H9 (cell line): ENCODE measurements around the gene NSG1. TPM values are rescaled to one million over a fixed set of nuclear protein-coding genes. Genes with fewer than 3 reads are reported as not detected.

Experiments
- DNase-seq: peaks from one replicate; pipeline ENCODE4 v3.0.0-alpha.2; 2017
- H2AFZ ChIP-seq: one replicate; pipeline ENCODE4 v1.6.1; 2013; ENCODE audit warnings: mild to moderate bottlenecking, low read length, control low read depth, moderate library complexity
- H2AK5ac ChIP-seq: 2 replicates; pipeline ENCODE4 v1.6.1; 2013; ENCODE audit warnings: low read length, control low read depth, mixed read lengths; ENCODE audit not compliant: insufficient read length
- H2BK120ac ChIP-seq: one replicate; pipeline ENCODE4 v1.6.1; 2013; ENCODE audit warnings: low read depth, mild to moderate bottlenecking, low read length, control low read depth, inconsistent platforms; ENCODE audit not compliant: poor library complexity, severe bottlenecking
- H2BK12ac ChIP-seq: 2 replicates; pipeline ENCODE4 v1.6.1; 2013; ENCODE audit warnings: low read length, control low read depth, mixed read lengths, low read depth; ENCODE audit not compliant: insufficient read length
- H2BK15ac ChIP-seq: 2 replicates; pipeline ENCODE4 v1.6.1; 2013; ENCODE audit warnings: low read depth, low read length, control low read depth
- H2BK20ac ChIP-seq: one replicate; pipeline ENCODE4 v1.6.1; 2013; ENCODE audit warnings: low read depth, mild to moderate bottlenecking, low read length, control low read depth, inconsistent platforms; ENCODE audit not compliant: poor library complexity, severe bottlenecking
- H2BK5ac ChIP-seq: 2 replicates; pipeline ENCODE4 v1.6.1; 2013; ENCODE audit warnings: low read length, control low read depth, mixed read lengths; ENCODE audit not compliant: insufficient read length
- H3K14ac ChIP-seq: 2 replicates; pipeline ENCODE4 v1.6.1; 2013; ENCODE audit warnings: low read length, control low read depth; ENCODE audit not compliant: insufficient read depth
- H3K18ac ChIP-seq: 2 replicates; pipeline ENCODE4 v1.6.1; 2013; ENCODE audit warnings: low read depth, mild to moderate bottlenecking, mixed read lengths, low read length, control low read depth; ENCODE audit not compliant: insufficient read length
- H3K23ac ChIP-seq: 2 replicates; pipeline ENCODE4 v1.6.1; 2013; ENCODE audit warnings: low read length, control low read depth, mixed read lengths, low read depth; ENCODE audit not compliant: insufficient read length
- H3K23me2 ChIP-seq: 2 replicates; pipeline ENCODE4 v1.6.1; 2013; ENCODE audit warnings: low read depth, mild to moderate bottlenecking, mixed read lengths, low read length, control low read depth; ENCODE audit not compliant: insufficient read length, poor library complexity, severe bottlenecking
- H3K27ac ChIP-seq: 2 replicates; pipeline ENCODE4 v1.5.1; 2013; ENCODE audit warnings: low read length, control low read depth, mixed read lengths, low read depth; ENCODE audit not compliant: insufficient read length
- H3K27me3 ChIP-seq: 2 replicates; pipeline ENCODE4 v1.6.1; 2013; ENCODE audit warnings: low read length, control low read depth, inconsistent platforms; ENCODE audit not compliant: insufficient read depth
- H3K4ac ChIP-seq: 2 replicates; pipeline ENCODE4 v1.6.1; 2013; ENCODE audit warnings: low read depth, mild to moderate bottlenecking, control low read depth, inconsistent platforms, low read length, moderate library complexity
- H3K4me1 ChIP-seq: 2 replicates; pipeline ENCODE4 v1.6.1; 2013; ENCODE audit warnings: low read length, control low read depth, inconsistent platforms; ENCODE audit not compliant: insufficient read depth
- H3K4me2 ChIP-seq: 2 replicates; pipeline ENCODE4 v1.6.1; 2013; ENCODE audit warnings: low read length, control low read depth, mixed read lengths; ENCODE audit not compliant: insufficient read length, insufficient read depth
- H3K56ac ChIP-seq: 2 replicates; pipeline ENCODE4 v1.6.1; 2013; ENCODE audit warnings: low read depth, mild to moderate bottlenecking, mixed read lengths, low read length, control low read depth; ENCODE audit not compliant: insufficient read length
- H3K79me1 ChIP-seq: 2 replicates; pipeline ENCODE4 v1.6.1; 2013; ENCODE audit warnings: low read depth, mild to moderate bottlenecking, moderate library complexity, low read length, control low read depth, inconsistent platforms; ENCODE audit not compliant: insufficient read depth, poor library complexity, severe bottlenecking
- H3K79me2 ChIP-seq: 2 replicates; pipeline ENCODE4 v1.6.1; 2013; ENCODE audit warnings: low read length, control low read depth, inconsistent platforms; ENCODE audit not compliant: insufficient read depth
- H3K9ac ChIP-seq: 2 replicates; pipeline ENCODE4 v1.6.1; 2013; ENCODE audit warnings: low read length, control low read depth, mixed read lengths; ENCODE audit not compliant: insufficient read length; ENCODE audit errors: extremely low read depth
- H3K9me3 ChIP-seq: one replicate; pipeline ENCODE4 v1.6.1; 2013; ENCODE audit warnings: low read depth, low read length, inconsistent platforms; ENCODE audit not compliant: control insufficient read depth
- H3T11ph ChIP-seq: one replicate; pipeline ENCODE4 v1.6.1; 2013; ENCODE audit warnings: mild to moderate bottlenecking, low read length, control low read depth, inconsistent platforms
- H4K20me1 ChIP-seq: one replicate; pipeline ENCODE4 v1.6.1; 2013; ENCODE audit not compliant: control insufficient read depth, insufficient read length, insufficient read depth
- H4K5ac ChIP-seq: 2 replicates; pipeline ENCODE4 v1.6.1; 2013; ENCODE audit warnings: low read depth, mild to moderate bottlenecking, mixed read lengths, low read length, control low read depth; ENCODE audit not compliant: insufficient read length
- H4K8ac ChIP-seq: replicated peaks from 2 replicates; pipeline ENCODE4 v1.6.1; 2013; ENCODE audit warnings: low read length, control low read depth, mixed read lengths, low read depth; ENCODE audit not compliant: insufficient read length
- H4K91ac ChIP-seq: 2 replicates; pipeline ENCODE4 v1.6.1; 2013; ENCODE audit warnings: low read depth, mild to moderate bottlenecking, moderate library complexity, mixed read lengths, low read length, control low read depth; ENCODE audit not compliant: insufficient read length
- H3K27ac Mint-ChIP-seq, 3 experiments: 2 replicates in 2 of 3; 3 replicates in 1 of 3; pipeline ENCODE4 v1.8.0; 2020 to 2021; ENCODE audit warnings: mixed read lengths in 3 of 3, mild to moderate bottlenecking in 1 of 3, moderate library complexity in 1 of 3
- H3K27me3 Mint-ChIP-seq: 2 replicates; pipeline ENCODE4 v1.8.0; 2021; ENCODE audit warnings: low read depth, mild to moderate bottlenecking, moderate library complexity, mixed read lengths
- H3K36me3 Mint-ChIP-seq, 3 experiments: 2 replicates in 2 of 3; 3 replicates in 1 of 3; pipeline ENCODE4 v1.8.0; 2020 to 2021; ENCODE audit warnings: low read depth in 3 of 3, mixed read lengths in 3 of 3; ENCODE audit not compliant: insufficient read depth in 1 of 3
- H3K4me1 Mint-ChIP-seq, 2 experiments: 2 replicates each; pipeline ENCODE4 v1.8.0; 2020; ENCODE audit warnings: mixed read lengths in 2 of 2
- H3K4me3 Mint-ChIP-seq, 2 experiments: 2 replicates in 1 of 2; 3 replicates in 1 of 2; pipeline ENCODE4 v1.8.0; 2020 to 2021; ENCODE audit warnings: mild to moderate bottlenecking in 2 of 2, mixed read lengths in 2 of 2, moderate library complexity in 1 of 2
- H3K9me3 Mint-ChIP-seq, 2 experiments: 2 replicates in 1 of 2; 3 replicates in 1 of 2; pipeline ENCODE4 v1.8.0; 2020; ENCODE audit warnings: mild to moderate bottlenecking in 2 of 2, mixed read lengths in 2 of 2, moderate library complexity in 1 of 2
- CTCF ChIP-seq: fragments of 200-600 bp; sonication (generic); conservative IDR thresholded peaks from 3 replicates; pipeline ENCODE4 v1.8.0; 2021; ENCODE audit warnings: antibody characterized with exemption, mild to moderate bottlenecking
- total RNA-seq: library from RNA; stranded (reverse); gene quantifications from 2 replicates; pipeline ENCODE4 v1.2.1, GENCODE V29; 2021

NSG1 gene
- total RNA-seq, 1 experiment from 2014 or later, result 9.3 TPM

GRCh38 chr4:4461178-4461577 lies 74.3 kb downstream of the NSG1 start:
- no peak overlapping the region for H2AFZ ChIP-seq
- no peak overlapping the region for H2BK120ac ChIP-seq
- no peak overlapping the region for H4K5ac ChIP-seq
- H3K4me2 ChIP-seq, result no peak overlapping the region
- H2AK5ac ChIP-seq, result no peak overlapping the region
- Mint-ChIP-seq H3K4me3 (no peak overlapping the region), H3K27me3 (no peaks in the 10 kb centered on the region; the same call in 1 of the 2 replicates), H3K4me1 (peaks cover 34 to 50% of the 10 kb centered on the region in 2 experiments), H3K27ac (no peak overlapping the region), H3K9me3 (no peaks in the 10 kb centered on the region; a peak in 2 of 5 replicates), H3K36me3 (peaks cover 15 to 22% (median 20%) of the 10 kb centered on the region in 3 experiments)
- H3K79me1 ChIP-seq, result no peaks in the 10 kb centered on the region
- no peaks in the 10 kb centered on the region for H3K79me2 ChIP-seq
- no peak overlapping the region for H2BK20ac ChIP-seq
- no peak overlapping the region for H2BK15ac ChIP-seq
- no peaks in the 10 kb centered on the region for H4K20me1 ChIP-seq
- H4K8ac ChIP-seq, result no peak overlapping the region
- peaks cover 17% of the 10 kb centered on the region; the same call in 1 of the 2 replicates for H3K4me1 ChIP-seq
- no peak overlapping the region for H3T11ph ChIP-seq
- no peak for TF ChIP-seq CTCF
- no peak overlapping the region for H2BK5ac ChIP-seq
- no peak overlapping the region for H3K23ac ChIP-seq
- no peak overlapping the region for H3K27ac ChIP-seq
- H3K9me3 ChIP-seq, result no peaks in the 10 kb centered on the region
- H3K27me3 ChIP-seq, result no peaks in the 10 kb centered on the region
- H3K14ac ChIP-seq, result no peak overlapping the region
- no peak overlapping the region for H3K18ac ChIP-seq
- H2BK12ac ChIP-seq, result no peak overlapping the region
- no peaks in the 10 kb centered on the region for H3K23me2 ChIP-seq
- H3K4ac ChIP-seq, result no peak overlapping the region
- no peak overlapping the region for H4K91ac ChIP-seq
- no peak for DNase-seq
- no peak overlapping the region for H3K56ac ChIP-seq
- H3K9ac ChIP-seq, result no peak overlapping the region
